Activated naive CD8-positive, alpha-beta T cell treated with anti-CD3 and anti-CD28 coated beads for 36 hours (primary cell): ENCODE measurements around the gene SMARCA2. TPM values are rescaled to one million over a fixed set of nuclear protein-coding genes. Genes with fewer than 3 reads are reported as not detected.
A peak's percentile ranks its signal among the peaks of the same experiment; 100 is the strongest.

ENCODE experiments used
- DNase-seq: peaks from one replicate; pipeline ENCODE4 v3.0.0; 2021
- H3K27ac Mint-ChIP-seq: one replicate; pipeline ENCODE4 v1.8.0; 2022; ENCODE audit warnings: mild to moderate bottlenecking, moderate library complexity, mixed read lengths
- H3K27me3 Mint-ChIP-seq: one replicate; pipeline ENCODE4 v1.8.0; 2022; ENCODE audit warnings: mild to moderate bottlenecking, mixed read lengths
- H3K36me3 Mint-ChIP-seq: one replicate; pipeline ENCODE4 v1.8.0; 2021; ENCODE audit warnings: mild to moderate bottlenecking, mixed read lengths
- H3K4me1 Mint-ChIP-seq: one replicate; pipeline ENCODE4 v1.8.0; 2021; ENCODE audit warnings: mixed read lengths
- H3K4me3 Mint-ChIP-seq: one replicate; pipeline ENCODE4 v1.8.0; 2022; ENCODE audit warnings: mild to moderate bottlenecking, moderate library complexity, mixed read lengths
- H3K9me3 Mint-ChIP-seq: one replicate; pipeline ENCODE4 v1.8.0; 2022; ENCODE audit warnings: mixed read lengths
- total RNA-seq, 2 experiments: library from RNA; stranded (reverse); gene quantifications; one replicate each; pipeline ENCODE4 v1.2.3, GENCODE V29; 2021

SMARCA2 gene
- total RNA-seq, 2 experiments from 2014 or later = 90.0 to 91.5 TPM

DNA sequence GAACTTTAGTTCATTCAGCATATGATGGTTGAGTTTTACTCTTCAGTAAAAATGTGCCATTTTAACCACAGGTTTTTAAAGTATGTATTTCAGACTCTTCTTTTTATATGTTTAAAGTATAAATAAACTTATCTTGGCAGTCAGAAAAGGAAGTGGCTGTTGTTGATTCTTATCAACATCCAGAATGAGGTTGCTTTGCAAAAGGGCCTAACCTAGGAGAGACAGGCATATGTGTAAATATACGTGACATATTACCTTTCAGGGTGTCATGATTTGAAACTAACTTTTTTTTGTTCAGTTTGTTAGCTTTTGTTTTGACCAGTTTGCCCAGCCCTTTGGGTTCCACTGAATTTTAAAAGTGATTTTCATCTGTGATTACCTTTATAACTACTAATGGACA, 7.4 kb downstream of the SMARCA2 start:
- H3K36me3 Mint-ChIP-seq = peaks cover 21% of the 10 kb centered on the region
- H3K4me3 Mint-ChIP-seq = peak overlapping the region; percentile 64
- no peaks in the 10 kb centered on the region for H3K27me3 Mint-ChIP-seq
- peak overlapping the region; percentile 13 for H3K27ac Mint-ChIP-seq
- H3K4me1 Mint-ChIP-seq = peaks cover 83% of the 10 kb centered on the region
- H3K9me3 Mint-ChIP-seq = no peaks in the 10 kb centered on the region
- no peak for DNase-seq

DNA sequence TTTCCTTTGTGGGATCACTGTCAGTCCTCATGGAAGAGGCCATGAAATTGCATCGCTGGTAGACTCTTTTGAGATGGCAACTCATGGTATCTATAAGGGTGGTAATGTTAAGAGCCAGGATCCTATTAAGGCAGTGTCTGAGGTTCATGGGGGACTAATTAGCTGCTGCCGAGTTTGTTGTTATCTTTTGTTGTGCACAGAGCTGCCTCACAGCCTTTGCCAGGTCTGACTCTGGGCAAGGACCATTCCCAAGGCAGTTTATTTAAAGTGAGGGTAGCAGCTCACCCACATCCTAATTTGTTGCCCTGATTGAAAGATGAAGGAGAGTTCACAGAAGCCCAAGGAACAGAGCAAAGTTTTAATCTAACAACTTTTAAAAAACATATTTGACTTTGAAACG, 7.9 kb downstream of the SMARCA2 start:
- H3K4me3 Mint-ChIP-seq = peak overlapping the region; percentile 64
- H3K36me3 Mint-ChIP-seq = peaks cover 22% of the 10 kb centered on the region
- H3K27ac Mint-ChIP-seq = peak overlapping the region; percentile 13
- DNase-seq = no peak
- no peaks in the 10 kb centered on the region for H3K9me3 Mint-ChIP-seq
- no peaks in the 10 kb centered on the region for H3K27me3 Mint-ChIP-seq
- H3K4me1 Mint-ChIP-seq = peaks cover 87% of the 10 kb centered on the region

DNA sequence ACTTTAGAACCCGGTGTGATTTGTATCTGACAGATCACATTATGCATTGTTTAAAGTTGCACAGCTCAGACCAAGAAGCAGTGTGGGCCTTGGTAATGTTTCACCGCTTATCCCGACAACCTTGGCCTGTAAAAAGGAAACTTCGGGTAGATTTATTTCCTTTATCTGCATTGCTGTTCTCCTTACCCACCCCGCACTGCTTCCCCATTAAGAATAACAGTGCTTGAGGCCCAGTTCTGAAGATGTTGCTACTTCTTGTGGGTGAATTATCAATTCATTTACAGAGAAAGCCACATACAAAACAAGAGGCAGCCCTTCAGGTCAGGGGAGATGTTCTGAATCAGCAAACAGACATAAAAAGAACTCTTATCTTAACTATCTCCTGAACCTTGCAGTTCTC, 8.4 kb downstream of the SMARCA2 start:
- peaks cover 88% of the 10 kb centered on the region for H3K4me1 Mint-ChIP-seq
- H3K9me3 Mint-ChIP-seq = no peaks in the 10 kb centered on the region
- peaks cover 27% of the 10 kb centered on the region for H3K36me3 Mint-ChIP-seq
- H3K4me3 Mint-ChIP-seq = peak overlapping the region; percentile 64
- no peaks in the 10 kb centered on the region for H3K27me3 Mint-ChIP-seq
- DNase-seq = no peak
- peak overlapping the region; percentile 13 for H3K27ac Mint-ChIP-seq

DNA sequence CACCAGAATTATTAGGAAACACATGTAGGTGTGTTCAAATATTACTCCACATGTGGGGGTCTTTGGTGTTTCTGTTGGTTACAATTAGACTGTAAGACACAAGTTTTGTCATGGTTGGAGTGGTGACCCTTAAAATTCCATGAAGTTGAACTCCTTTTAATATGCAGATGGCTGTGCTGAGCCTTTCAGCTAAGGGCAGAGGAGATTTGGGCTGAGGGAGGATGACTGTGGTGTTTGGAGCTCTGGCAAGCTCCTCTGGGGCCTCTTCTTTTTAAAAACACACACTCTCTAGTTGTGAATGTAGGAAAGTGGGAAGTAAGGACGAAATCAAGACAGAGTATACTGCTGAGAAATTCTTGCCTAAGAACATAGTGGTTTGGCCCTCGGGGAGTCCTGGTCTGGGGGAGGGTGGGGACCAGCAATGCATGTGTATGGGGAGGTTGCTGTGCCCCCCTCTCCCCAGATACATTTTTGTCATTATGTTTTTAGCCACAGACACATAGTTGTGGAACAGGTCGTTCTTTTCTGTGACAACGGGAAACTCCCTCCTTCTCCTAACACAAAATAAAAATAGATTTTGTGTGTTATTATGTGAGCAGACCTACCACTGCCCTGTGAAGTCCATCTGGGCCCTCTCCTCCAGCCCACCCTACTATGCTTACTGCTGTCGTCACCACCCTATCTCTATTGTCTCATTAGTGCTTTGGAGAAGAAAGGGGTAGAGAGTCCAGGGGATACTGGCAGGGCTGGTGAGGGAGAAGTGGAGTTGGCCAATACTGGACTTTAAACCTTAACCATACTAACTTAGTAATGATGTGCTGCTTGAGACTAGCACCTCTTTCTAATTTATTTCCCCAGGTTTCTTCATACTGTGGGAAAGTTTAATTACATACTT, 10.0 kb downstream of the SMARCA2 start:
- DNase-seq = no peak
- Mint-ChIP-seq H3K4me3 (no peak overlapping the region), H3K9me3 (no peaks in the 10 kb centered on the region), H3K27ac (peak overlapping the region; percentile 44), H3K36me3 (peaks cover 35% of the 10 kb centered on the region), H3K27me3 (no peaks in the 10 kb centered on the region), H3K4me1 (peaks cover 83% of the 10 kb centered on the region)

DNA sequence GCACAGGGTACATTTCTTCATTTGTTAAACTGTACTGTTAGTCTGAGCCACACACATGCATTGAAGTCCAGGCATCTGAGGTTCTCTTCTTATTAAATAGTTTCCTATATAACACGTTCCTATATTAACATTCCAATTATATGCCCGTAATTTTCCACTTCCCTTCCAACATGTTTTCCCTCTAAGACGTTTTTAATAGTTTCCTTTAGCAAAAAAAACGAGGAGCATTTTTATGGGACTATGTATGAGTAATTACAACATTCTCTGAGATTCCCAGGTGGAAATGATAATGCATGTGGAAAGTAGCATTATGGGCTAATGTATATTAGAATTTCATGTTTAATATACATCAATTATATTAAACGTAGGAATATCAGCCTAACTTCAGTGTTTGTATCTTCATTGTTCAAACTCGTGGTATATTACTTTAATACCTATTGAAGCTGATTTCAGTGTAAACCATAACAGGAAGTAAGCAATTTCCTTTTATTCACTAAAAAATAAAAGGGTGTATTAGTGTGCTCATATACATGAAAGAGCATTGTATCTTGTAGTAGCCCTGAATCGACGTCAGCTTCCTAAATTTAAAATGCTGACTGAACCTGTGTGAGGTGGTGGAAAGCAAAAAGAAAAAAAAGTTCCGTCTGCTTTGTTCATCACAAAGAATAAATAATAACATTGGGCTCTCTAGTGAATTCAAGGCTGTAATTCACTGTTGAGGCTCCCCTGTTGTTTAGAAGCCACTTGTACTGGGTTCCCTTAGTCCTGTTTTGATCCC, 11.3 kb downstream of the SMARCA2 start:
- Mint-ChIP-seq H3K27ac (no peak overlapping the region), H3K9me3 (no peaks in the 10 kb centered on the region), H3K4me1 (peaks cover 87% of the 10 kb centered on the region), H3K4me3 (no peak overlapping the region), H3K27me3 (no peaks in the 10 kb centered on the region), H3K36me3 (peaks cover 37% of the 10 kb centered on the region)
- DNase-seq = no peak

DNA sequence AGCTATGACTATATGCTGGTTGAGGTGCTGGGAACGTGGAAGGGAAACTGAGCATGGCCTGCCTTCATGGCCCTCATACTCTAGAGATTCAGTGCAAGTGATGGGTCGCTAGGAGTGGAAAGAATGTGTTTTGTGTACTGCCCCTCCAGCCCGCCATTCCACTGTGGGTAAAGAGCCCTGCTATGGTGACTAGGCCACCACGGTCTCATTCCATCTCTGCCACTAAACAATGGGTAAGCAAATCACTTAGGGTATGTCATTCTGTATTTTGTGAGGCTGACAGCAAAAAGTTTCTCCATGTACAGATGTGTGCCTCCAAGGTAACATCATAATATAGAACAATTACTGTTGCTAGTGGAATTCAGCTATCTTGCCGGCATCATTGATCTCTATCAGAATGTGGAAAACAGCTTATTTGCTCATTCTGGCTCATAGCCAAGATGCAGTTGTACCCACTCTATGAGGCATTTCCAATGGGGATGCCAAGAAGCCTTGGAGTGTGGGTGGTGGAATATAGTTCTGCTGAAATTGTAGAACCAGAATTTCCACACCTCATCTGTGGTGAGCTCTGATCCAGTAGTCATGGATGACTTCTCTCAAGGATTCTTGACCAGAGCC, 12.5 kb downstream of the SMARCA2 start:
- DNase-seq = no peak
- Mint-ChIP-seq H3K9me3 (no peaks in the 10 kb centered on the region), H3K36me3 (peaks cover 33% of the 10 kb centered on the region), H3K4me3 (no peak overlapping the region), H3K4me1 (peaks cover 85% of the 10 kb centered on the region), H3K27ac (no peak overlapping the region), H3K27me3 (no peaks in the 10 kb centered on the region)

DNA sequence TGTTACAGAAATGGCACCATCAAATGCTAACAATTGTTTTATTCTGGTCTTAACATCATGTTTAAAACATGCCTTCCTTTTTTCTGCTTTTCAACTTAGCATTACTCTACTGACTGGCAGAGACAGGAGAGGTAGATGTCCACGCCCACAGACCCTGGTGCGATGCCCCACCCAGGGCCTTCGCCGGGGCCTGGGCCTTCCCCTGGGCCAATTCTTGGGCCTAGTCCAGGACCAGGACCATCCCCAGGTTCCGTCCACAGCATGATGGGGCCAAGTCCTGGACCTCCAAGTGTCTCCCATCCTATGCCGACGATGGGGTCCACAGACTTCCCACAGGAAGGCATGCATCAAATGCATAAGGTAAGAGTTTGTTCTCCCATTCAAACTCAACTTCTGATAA, 13.7 kb downstream of the SMARCA2 start:
- H3K9me3 Mint-ChIP-seq = no peaks in the 10 kb centered on the region
- H3K36me3 Mint-ChIP-seq = peaks cover 44% of the 10 kb centered on the region
- H3K27ac Mint-ChIP-seq = no peak overlapping the region
- DNase-seq = no peak
- no peak overlapping the region for H3K4me3 Mint-ChIP-seq
- no peaks in the 10 kb centered on the region for H3K27me3 Mint-ChIP-seq
- peaks cover 72% of the 10 kb centered on the region for H3K4me1 Mint-ChIP-seq

DNA sequence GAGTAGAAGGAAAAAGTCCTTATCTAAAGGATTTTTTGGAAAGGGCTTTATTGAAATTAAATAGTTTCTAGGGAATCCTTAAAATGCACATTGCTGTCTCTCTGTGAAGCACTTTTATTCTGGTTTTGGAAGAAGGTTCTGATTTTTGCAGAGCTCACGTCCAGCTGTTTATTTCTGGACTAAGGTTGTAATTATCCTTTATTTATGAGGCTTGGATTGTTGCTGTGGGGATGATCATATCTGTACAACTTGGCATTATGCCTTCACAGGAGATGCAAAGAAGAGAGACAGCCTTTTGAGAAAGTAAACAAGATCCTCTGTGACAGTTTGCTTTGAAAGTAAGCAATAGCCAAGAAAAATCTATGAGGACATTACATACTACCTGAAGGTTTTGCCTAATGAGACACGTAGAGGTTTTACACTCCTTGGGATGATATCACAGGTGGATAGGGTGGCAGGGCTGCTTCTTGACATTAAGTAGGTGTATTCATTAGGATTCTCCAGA, 14.6 kb downstream of the SMARCA2 start:
- Mint-ChIP-seq H3K27me3 (no peaks in the 10 kb centered on the region), H3K4me1 (peaks cover 66% of the 10 kb centered on the region), H3K36me3 (peaks cover 48% of the 10 kb centered on the region), H3K9me3 (no peaks in the 10 kb centered on the region), H3K4me3 (no peak overlapping the region), H3K27ac (no peak overlapping the region)
- no peak for DNase-seq

DNA sequence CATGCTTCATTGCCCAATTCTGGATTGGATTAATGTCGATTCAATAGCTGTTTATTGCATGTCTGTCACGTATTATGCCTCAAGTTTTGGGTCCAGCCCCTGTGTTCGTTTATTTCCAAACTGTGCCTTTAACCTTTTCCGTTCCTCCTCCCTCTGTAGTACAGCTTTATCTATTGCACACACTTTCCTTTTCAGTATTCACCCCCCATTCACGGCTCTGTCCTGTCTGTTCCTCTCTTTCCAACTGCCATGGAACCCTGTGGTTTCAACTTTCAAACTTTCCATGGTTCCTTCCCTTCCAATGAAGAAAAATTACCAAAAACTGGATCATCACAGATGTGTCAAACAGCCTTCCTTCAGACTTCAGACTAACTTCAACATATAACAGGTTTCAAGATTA, 17.1 kb downstream of the SMARCA2 start:
- no peak for DNase-seq
- Mint-ChIP-seq H3K4me1 (peaks cover 56% of the 10 kb centered on the region), H3K4me3 (no peak overlapping the region), H3K27ac (peak overlapping the region; percentile 22), H3K36me3 (peaks cover 45% of the 10 kb centered on the region), H3K27me3 (no peaks in the 10 kb centered on the region), H3K9me3 (no peaks in the 10 kb centered on the region)

DNA sequence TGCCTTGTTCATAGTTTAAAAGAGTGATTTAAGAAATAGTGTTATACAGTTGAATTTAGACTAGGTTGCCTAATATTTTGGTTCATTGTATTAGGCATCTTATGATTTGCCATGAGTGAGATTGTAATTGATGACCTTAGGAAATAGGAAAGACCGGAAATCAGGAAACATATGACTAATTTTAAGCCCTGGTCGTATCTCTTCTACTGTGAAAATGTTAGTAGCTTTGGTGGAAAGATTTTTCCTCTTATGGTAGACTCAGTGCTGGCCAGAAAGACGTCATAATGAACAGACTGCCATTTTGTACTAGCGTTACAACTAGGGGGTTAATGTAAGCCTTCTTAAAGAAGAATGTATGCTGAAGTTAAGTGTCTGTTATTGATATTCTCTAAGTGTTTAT, 21.7 kb downstream of the SMARCA2 start:
- no peaks in the 10 kb centered on the region for H3K9me3 Mint-ChIP-seq
- DNase-seq = no peak
- H3K4me1 Mint-ChIP-seq = peaks cover 38% of the 10 kb centered on the region
- peaks cover 52% of the 10 kb centered on the region for H3K36me3 Mint-ChIP-seq
- H3K4me3 Mint-ChIP-seq = no peak overlapping the region
- H3K27ac Mint-ChIP-seq = peak overlapping the region; percentile 66
- no peaks in the 10 kb centered on the region for H3K27me3 Mint-ChIP-seq

DNA sequence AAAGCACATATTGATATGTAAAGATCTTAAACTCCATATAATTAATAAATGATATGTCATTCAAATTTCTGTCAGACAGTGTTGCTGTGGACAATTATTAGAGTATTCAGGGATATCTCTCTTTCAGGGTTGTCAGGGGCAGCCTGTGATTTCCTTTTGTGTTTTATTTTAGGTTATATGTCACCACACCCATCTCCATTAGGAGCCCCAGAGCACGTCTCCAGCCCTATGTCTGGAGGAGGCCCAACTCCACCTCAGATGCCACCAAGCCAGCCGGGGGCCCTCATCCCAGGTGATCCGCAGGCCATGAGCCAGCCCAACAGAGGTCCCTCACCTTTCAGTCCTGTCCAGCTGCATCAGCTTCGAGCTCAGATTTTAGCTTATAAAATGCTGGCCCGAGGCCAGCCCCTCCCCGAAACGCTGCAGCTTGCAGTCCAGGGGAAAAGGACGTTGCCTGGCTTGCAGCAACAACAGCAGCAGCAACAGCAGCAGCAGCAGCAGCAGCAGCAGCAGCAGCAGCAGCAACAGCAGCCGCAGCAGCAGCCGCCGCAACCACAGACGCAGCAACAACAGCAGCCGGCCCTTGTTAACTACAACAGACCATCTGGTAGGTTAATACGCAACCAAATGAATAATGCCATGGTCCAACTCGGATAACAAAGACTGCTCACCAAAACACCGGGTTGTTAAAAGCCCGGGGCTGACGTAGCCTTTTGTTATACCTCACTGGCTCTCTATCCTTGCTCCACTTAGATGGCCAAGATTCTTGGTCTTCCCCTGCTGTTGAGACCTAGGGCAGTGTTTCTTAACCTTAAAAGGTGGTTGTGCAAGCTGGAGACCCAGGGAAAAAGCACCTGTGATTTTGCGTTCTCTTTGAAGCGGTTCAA, 24.4 kb downstream of the SMARCA2 start:
- Mint-ChIP-seq H3K9me3 (no peaks in the 10 kb centered on the region), H3K36me3 (peaks cover 58% of the 10 kb centered on the region), H3K4me1 (peaks cover 54% of the 10 kb centered on the region), H3K27me3 (no peaks in the 10 kb centered on the region), H3K4me3 (no peak overlapping the region), H3K27ac (no peak overlapping the region)
- no peak for DNase-seq

DNA sequence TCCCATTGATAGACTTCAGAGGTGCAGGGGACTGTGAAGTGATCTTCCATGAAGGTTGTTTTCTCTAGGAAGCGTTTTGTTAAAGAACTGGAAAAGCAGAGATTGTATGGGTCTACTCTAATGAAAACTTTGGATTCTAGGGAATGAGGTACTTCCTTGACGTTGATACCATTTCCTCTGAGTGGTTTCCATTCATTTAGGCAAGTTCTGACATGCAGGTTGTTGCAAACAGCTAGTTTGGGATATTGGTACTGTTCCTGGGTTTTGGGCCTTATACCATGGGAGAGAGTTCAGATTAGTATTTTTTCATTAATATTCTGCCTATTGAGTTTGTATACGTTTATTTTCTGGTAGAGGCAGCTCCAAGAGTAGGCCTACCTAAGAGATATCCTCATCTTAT, 25.7 kb downstream of the SMARCA2 start:
- no peaks in the 10 kb centered on the region for H3K9me3 Mint-ChIP-seq
- H3K36me3 Mint-ChIP-seq = peaks cover 62% of the 10 kb centered on the region
- H3K27ac Mint-ChIP-seq = no peak overlapping the region
- DNase-seq = no peak
- no peaks in the 10 kb centered on the region for H3K27me3 Mint-ChIP-seq
- H3K4me1 Mint-ChIP-seq = peaks cover 60% of the 10 kb centered on the region
- H3K4me3 Mint-ChIP-seq = no peak overlapping the region

DNA sequence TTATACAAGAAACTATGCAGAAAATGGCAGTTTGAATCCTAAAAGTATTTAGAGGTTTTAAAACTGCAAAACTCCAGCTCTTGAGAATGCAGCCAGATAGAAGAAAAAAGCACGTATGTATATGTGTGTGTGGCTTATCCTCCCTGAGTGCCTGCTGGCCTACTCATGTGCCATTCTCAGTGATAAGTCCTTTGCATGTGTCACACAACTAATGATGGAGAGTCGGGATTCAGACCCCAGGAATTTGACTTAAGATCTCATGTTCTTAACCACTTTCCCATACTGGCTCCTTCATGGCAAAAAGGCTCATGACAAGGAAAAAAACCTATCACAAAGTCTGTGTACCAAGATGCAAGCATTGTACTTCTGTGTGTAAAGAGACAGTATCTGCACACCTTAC, 26.6 kb downstream of the SMARCA2 start:
- Mint-ChIP-seq H3K36me3 (peaks cover 62% of the 10 kb centered on the region), H3K27me3 (no peaks in the 10 kb centered on the region), H3K27ac (no peak overlapping the region), H3K4me1 (peaks cover 52% of the 10 kb centered on the region), H3K4me3 (no peak overlapping the region), H3K9me3 (no peaks in the 10 kb centered on the region)
- no peak for DNase-seq

DNA sequence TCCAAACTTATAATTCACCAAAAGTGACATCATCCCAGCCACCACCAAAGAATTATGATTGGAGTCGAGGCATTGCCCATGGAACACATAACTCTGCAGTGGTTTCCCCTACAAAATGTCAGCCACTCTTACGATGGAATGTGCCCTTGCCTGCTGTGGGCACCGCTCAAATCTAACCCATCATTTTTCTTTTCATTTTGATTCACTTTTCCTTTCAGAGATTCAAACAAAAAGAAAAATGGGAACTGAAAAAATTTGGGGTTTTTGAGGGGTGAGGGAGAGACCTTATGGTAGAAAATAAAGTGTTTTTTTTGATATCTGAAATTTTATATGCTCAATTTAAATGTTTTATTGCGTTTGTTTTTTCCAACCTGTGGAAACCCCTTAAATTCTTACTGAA, 28.1 kb downstream of the SMARCA2 start:
- Mint-ChIP-seq H3K4me1 (peaks cover 45% of the 10 kb centered on the region), H3K36me3 (peaks cover 57% of the 10 kb centered on the region), H3K27me3 (no peaks in the 10 kb centered on the region), H3K27ac (peak overlapping the region; percentile 72), H3K9me3 (no peaks in the 10 kb centered on the region), H3K4me3 (no peak overlapping the region)
- no peak for DNase-seq
